HCT116 (cell line): ENCODE results near the gene PTCSC3. TPM values are rescaled to one million over a fixed set of nuclear protein-coding genes. Genes with fewer than 3 reads are reported as not detected.

ENCODE experiments used
- ATAC-seq: fragments of 200-7000 bp; cut with Tn5 transposase; 2 replicates; pipeline ENCODE4 v1.9.1; 2020; ENCODE audit warnings: mild to moderate bottlenecking, moderate library complexity
- BruUV-seq: library from RNA; stranded (reverse); fragments of 400-500 nt; replicated peaks from 2 replicates; lab custom pipeline; 2021; lab: Mats Ljungman, UMichigan
- CTCF ChIA-PET: fragments of 300-600 bp; sonication (Branson Sonifier 250); formaldehyde crosslinking; loops from one replicate; lab custom pipeline; 2021; ENCODE audit warnings: antibody characterized with exemption; lab: Charles Lee
- POLR2A ChIA-PET: fragments of 300-600, 350-600 bp; sonication (Branson Sonifier 250); formaldehyde crosslinking; loops from one replicate; lab custom pipeline; 2021; ENCODE audit warnings: antibody characterized with exemption; lab: Charles Lee
- RAD21 ChIA-PET, 2 experiments: fragments of 300-600 bp; sonication (Branson Sonifier 250); formaldehyde crosslinking; loops; one replicate each; lab custom pipeline; 2023; ENCODE audit warnings: low total read pairs in 2 of 2; ENCODE audit not compliant: uncharacterized antibody in 2 of 2, unreplicated experiment in 2 of 2, low non-redundant PET in 1 of 2; lab: Charles Lee
- DNase-seq: peaks from one replicate; pipeline ENCODE4 v3.0.0-alpha.2; 2010; ENCODE audit warnings: low read depth, low spot score
- H2AFZ ChIP-seq: fragments of 200-600 bp; shearing (Covaris generic), sonication (generic); 2 replicates; pipeline ENCODE4 v1.6.1; 2017; ENCODE audit warnings: low read depth, mixed run types, mixed read lengths, antibody characterized with exemption, low read length; ENCODE audit not compliant: poor library complexity, severe bottlenecking
- H3K27ac ChIP-seq: 2 replicates; pipeline ENCODE4 v1.5.1; 2012; ENCODE audit warnings: low read depth, low read length
- H3K27me3 ChIP-seq: fragments of 200-600 bp; sonication (generic); 2 replicates; pipeline ENCODE4 v1.6.1; 2016; ENCODE audit warnings: mixed run types, low read length, mixed read lengths; ENCODE audit not compliant: insufficient read depth
- H3K36me3 ChIP-seq, 2 experiments: fragments of 200-500 bp in 1 of 2; fragments of 200-600 bp in 1 of 2; sonication (Bioruptor generic) in 1 of 2; sonication (generic) in 1 of 2; 2 replicates each; pipeline versions ENCODE4 v1.5.1 to v1.6.1; 2014 to 2016; ENCODE audit warnings: low read length in 2 of 2, inconsistent platforms in 1 of 2, mixed read lengths in 1 of 2, mixed run types in 1 of 2; ENCODE audit not compliant: insufficient read depth in 2 of 2, control insufficient read depth in 1 of 2
- H3K4me1 ChIP-seq, 2 experiments: fragments of 200-600 bp in 1 of 2; sonication (generic) in 1 of 2; 2 replicates each; pipeline versions ENCODE4 v1.5.1 to v1.6.1; 2012 to 2017; ENCODE audit warnings: low read length in 2 of 2, inconsistent platforms in 1 of 2, mild to moderate bottlenecking in 1 of 2, mixed read lengths in 1 of 2, mixed run types in 1 of 2, moderate library complexity in 1 of 2; ENCODE audit not compliant: insufficient read depth in 2 of 2, control insufficient read depth in 1 of 2
- H3K4me2 ChIP-seq: fragments of 200-600 bp; sonication (generic); 2 replicates; pipeline ENCODE4 v1.6.1; 2017; ENCODE audit warnings: mixed run types, low read length, mixed read lengths
- H3K4me3 ChIP-seq, 2 experiments: fragments of 200-600 bp in 1 of 2; sonication (generic) in 1 of 2; replicated peaks in 1 of 2; 2 replicates each; pipeline ENCODE4 v1.5.1; 2011 to 2016; ENCODE audit warnings: low read length in 2 of 2, control low read depth in 1 of 2, low read depth in 1 of 2, mild to moderate bottlenecking in 1 of 2, mixed read lengths in 1 of 2, mixed run types in 1 of 2
- H3K79me2 ChIP-seq: fragments of 200-600 bp; sonication (generic); 2 replicates; pipeline ENCODE4 v1.6.1; 2017; ENCODE audit warnings: mild to moderate bottlenecking, mixed run types, low read length, moderate library complexity, mixed read lengths; ENCODE audit not compliant: insufficient read depth
- H3K9ac ChIP-seq: fragments of 200-600 bp; sonication (generic); 2 replicates; pipeline ENCODE4 v1.6.1; 2016; ENCODE audit warnings: low read length, mixed read lengths
- H3K9me2 ChIP-seq: fragments of 200-600 bp; sonication (generic), shearing (Covaris generic); 2 replicates; pipeline ENCODE4 v1.6.1; 2017; ENCODE audit warnings: mixed run types, mild to moderate bottlenecking, moderate library complexity; ENCODE audit not compliant: insufficient read depth
- H3K9me3 ChIP-seq, 2 experiments: fragments of 200-500 bp in 1 of 2; fragments of 200-600 bp in 1 of 2; sonication (Bioruptor generic) in 1 of 2; sonication (generic) in 1 of 2; 2 replicates each; pipeline ENCODE4 v1.6.1; 2014 to 2017; ENCODE audit warnings: low read length in 2 of 2, mixed read lengths in 2 of 2, inconsistent platforms in 1 of 2, low read depth in 1 of 2, mild to moderate bottlenecking in 1 of 2, mixed run types in 1 of 2, moderate library complexity in 1 of 2; ENCODE audit not compliant: control insufficient read depth in 1 of 2, insufficient read depth in 1 of 2
- H4K20me1 ChIP-seq: fragments of 200-600 bp; sonication (generic), shearing (Covaris generic); 2 replicates; pipeline ENCODE4 v1.6.1; 2017; ENCODE audit warnings: mixed run types, mild to moderate bottlenecking, moderate library complexity; ENCODE audit not compliant: insufficient read depth
- CBX3 ChIP-seq: IDR thresholded peaks from 2 replicates; pipeline ENCODE4 v1.6.1; 2012; ENCODE audit warnings: low read depth
- CEBPB ChIP-seq: IDR thresholded peaks from 2 replicates; pipeline ENCODE4 v1.6.1; 2012; ENCODE audit warnings: low read depth
- ELF1 ChIP-seq: IDR thresholded peaks from 2 replicates; pipeline ENCODE4 v1.6.1; 2012; ENCODE audit warnings: low read depth, borderline replicate concordance
- EZH2 ChIP-seq: fragments of 200-600 bp; sonication (generic); IDR thresholded peaks from 2 replicates; pipeline ENCODE4 v1.6.1; 2017; ENCODE audit warnings: antibody characterized with exemption, mixed run types
- JUND ChIP-seq: IDR thresholded peaks from 2 replicates; pipeline ENCODE4 v1.6.1; 2012
- RAD21 ChIP-seq: IDR thresholded peaks from 2 replicates; pipeline ENCODE4 v1.6.1; 2012; ENCODE audit warnings: low read depth, mild to moderate bottlenecking
- SRF ChIP-seq: IDR thresholded peaks from 2 replicates; pipeline ENCODE4 v1.6.1; 2012; ENCODE audit warnings: low read depth
- YY1 ChIP-seq: IDR thresholded peaks from 2 replicates; pipeline ENCODE4 v1.6.1; 2011; ENCODE audit warnings: low read length, low read depth, moderate library complexity, mild to moderate bottlenecking; ENCODE audit not compliant: insufficient replicate concordance; ENCODE audit errors: extremely low read depth
- ZFX ChIP-seq: fragments of 450-650 bp; IDR thresholded peaks from 2 replicates; pipeline ENCODE4 v1.6.1; 2017
- intact Hi-C: fragments of 100-400 bp; cut with micrococcal nuclease; formaldehyde crosslinking; loops from 2 replicates; pipeline ENCODE4 v1.10.0; 2022
- total RNA-seq: library from RNA; stranded (reverse); gene quantifications from one replicate; pipeline ENCODE4 v1.2.1, GENCODE V29; 2021; ENCODE audit not compliant: unreplicated experiment
- TF ChIP-seq, protein P1 (sequence below): IDR thresholded peaks from 2 replicates; pipeline ENCODE4 v1.6.1; 2011; ENCODE audit warnings: mild to moderate bottlenecking, low read length, moderate library complexity; ENCODE audit not compliant: insufficient replicate concordance; ENCODE audit errors: extremely low read depth
- TF ChIP-seq, protein P2 (sequence below): IDR thresholded peaks from 2 replicates; pipeline ENCODE4 v1.6.1; 2012
- TF ChIP-seq, protein P3 (sequence below), 3 experiments: fragments of 200-600 bp in 1 of 3; sonication (generic) in 1 of 3; IDR thresholded peaks in 2 of 3; conservative IDR thresholded peaks in 1 of 3; 2 replicates each; pipeline ENCODE4 v1.5.1; 2012 to 2017; ENCODE audit warnings: low read depth in 2 of 3, low read length in 2 of 3, antibody characterized with exemption in 1 of 3, borderline replicate concordance in 1 of 3, control low read depth in 1 of 3, mild to moderate bottlenecking in 1 of 3, mixed read lengths in 1 of 3, mixed run types in 1 of 3, moderate library complexity in 1 of 3; ENCODE audit not compliant: insufficient read depth in 1 of 3
- TF ChIP-seq, protein P4 (sequence below): IDR thresholded peaks from 2 replicates; pipeline ENCODE4 v1.6.1; 2012; ENCODE audit warnings: low read depth

PTCSC3 gene
- total RNA-seq, 1 experiment from 2014 or later: not detected

DNA sequence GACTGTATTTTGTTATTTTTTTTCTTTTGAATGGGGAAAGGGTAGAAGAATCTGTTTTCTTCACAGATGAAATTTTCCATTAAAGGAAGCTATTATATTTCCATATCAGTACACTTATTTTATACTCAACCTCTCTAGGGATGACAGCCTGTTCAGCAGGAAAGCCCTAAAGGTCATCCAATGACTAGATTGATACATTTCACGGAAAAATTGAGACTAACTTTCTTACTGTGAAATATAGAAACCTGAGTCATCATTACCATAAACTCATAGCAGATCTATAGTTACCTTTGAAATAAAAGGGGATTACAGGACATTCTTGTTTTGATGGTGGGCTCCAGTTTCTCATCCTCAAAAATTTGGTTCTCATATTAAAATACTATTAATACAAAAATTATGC is 36.1 kb upstream of the PTCSC3 start:
- H3K36me3 ChIP-seq: no peaks in the 10 kb centered on the region
- DNase-seq (no peak), ATAC-seq (no peak)
- no peak overlapping the region for H3K27ac ChIP-seq
- peaks cover 29% of the 10 kb centered on the region for H3K27me3 ChIP-seq
- ChIA-PET RAD21 (no interaction called here), CTCF (no interaction called here), POLR2A (no interaction called here)
- TF ChIP-seq SRF (no peak), YY1 (no peak), ELF1 (no peak), ZFX (no peak), CBX3 (no peak), RAD21 (no peak), EZH2 (no peak), JUND (no peak), CEBPB (no peak)
- TF ChIP-seq, protein P1, sequence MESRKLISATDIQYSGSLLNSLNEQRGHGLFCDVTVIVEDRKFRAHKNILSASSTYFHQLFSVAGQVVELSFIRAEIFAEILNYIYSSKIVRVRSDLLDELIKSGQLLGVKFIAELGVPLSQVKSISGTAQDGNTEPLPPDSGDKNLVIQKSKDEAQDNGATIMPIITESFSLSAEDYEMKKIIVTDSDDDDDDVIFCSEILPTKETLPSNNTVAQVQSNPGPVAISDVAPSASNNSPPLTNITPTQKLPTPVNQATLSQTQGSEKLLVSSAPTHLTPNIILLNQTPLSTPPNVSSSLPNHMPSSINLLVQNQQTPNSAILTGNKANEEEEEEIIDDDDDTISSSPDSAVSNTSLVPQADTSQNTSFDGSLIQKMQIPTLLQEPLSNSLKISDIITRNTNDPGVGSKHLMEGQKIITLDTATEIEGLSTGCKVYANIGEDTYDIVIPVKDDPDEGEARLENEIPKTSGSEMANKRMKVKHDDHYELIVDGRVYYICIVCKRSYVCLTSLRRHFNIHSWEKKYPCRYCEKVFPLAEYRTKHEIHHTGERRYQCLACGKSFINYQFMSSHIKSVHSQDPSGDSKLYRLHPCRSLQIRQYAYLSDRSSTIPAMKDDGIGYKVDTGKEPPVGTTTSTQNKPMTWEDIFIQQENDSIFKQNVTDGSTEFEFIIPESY: no peak
- TF ChIP-seq, protein P2, sequence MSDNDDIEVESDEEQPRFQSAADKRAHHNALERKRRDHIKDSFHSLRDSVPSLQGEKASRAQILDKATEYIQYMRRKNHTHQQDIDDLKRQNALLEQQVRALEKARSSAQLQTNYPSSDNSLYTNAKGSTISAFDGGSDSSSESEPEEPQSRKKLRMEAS: no peak
- TF ChIP-seq, protein P3, sequence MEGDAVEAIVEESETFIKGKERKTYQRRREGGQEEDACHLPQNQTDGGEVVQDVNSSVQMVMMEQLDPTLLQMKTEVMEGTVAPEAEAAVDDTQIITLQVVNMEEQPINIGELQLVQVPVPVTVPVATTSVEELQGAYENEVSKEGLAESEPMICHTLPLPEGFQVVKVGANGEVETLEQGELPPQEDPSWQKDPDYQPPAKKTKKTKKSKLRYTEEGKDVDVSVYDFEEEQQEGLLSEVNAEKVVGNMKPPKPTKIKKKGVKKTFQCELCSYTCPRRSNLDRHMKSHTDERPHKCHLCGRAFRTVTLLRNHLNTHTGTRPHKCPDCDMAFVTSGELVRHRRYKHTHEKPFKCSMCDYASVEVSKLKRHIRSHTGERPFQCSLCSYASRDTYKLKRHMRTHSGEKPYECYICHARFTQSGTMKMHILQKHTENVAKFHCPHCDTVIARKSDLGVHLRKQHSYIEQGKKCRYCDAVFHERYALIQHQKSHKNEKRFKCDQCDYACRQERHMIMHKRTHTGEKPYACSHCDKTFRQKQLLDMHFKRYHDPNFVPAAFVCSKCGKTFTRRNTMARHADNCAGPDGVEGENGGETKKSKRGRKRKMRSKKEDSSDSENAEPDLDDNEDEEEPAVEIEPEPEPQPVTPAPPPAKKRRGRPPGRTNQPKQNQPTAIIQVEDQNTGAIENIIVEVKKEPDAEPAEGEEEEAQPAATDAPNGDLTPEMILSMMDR (IDR thresholded peaks at IDR 0.05 in 2 of 3, conservative IDR thresholded peaks at IDR 0.05 in 1 of 3; ENCODE audit: borderline replicate concordance in 1 of 3, insufficient read depth in 1 of 3, low read depth in 2 of 3, low read length in 2 of 3): no peak
- TF ChIP-seq, protein P4, sequence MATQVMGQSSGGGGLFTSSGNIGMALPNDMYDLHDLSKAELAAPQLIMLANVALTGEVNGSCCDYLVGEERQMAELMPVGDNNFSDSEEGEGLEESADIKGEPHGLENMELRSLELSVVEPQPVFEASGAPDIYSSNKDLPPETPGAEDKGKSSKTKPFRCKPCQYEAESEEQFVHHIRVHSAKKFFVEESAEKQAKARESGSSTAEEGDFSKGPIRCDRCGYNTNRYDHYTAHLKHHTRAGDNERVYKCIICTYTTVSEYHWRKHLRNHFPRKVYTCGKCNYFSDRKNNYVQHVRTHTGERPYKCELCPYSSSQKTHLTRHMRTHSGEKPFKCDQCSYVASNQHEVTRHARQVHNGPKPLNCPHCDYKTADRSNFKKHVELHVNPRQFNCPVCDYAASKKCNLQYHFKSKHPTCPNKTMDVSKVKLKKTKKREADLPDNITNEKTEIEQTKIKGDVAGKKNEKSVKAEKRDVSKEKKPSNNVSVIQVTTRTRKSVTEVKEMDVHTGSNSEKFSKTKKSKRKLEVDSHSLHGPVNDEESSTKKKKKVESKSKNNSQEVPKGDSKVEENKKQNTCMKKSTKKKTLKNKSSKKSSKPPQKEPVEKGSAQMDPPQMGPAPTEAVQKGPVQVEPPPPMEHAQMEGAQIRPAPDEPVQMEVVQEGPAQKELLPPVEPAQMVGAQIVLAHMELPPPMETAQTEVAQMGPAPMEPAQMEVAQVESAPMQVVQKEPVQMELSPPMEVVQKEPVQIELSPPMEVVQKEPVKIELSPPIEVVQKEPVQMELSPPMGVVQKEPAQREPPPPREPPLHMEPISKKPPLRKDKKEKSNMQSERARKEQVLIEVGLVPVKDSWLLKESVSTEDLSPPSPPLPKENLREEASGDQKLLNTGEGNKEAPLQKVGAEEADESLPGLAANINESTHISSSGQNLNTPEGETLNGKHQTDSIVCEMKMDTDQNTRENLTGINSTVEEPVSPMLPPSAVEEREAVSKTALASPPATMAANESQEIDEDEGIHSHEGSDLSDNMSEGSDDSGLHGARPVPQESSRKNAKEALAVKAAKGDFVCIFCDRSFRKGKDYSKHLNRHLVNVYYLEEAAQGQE: no peak
- no peaks in the 10 kb centered on the region for H3K4me1 ChIP-seq
- no peak overlapping the region for H3K9ac ChIP-seq
- H3K9me3 ChIP-seq: no peaks in the 10 kb centered on the region
- intact Hi-C loops: no loop called here
- H2AFZ ChIP-seq: no peak overlapping the region
- H3K4me2 ChIP-seq: no peak overlapping the region
- no TSS peak for BruUV-seq
- H3K9me2 ChIP-seq: no peaks in the 10 kb centered on the region
- no peak overlapping the region for H3K4me3 ChIP-seq
- no peaks in the 10 kb centered on the region for H4K20me1 ChIP-seq
- H3K79me2 ChIP-seq: no peaks in the 10 kb centered on the region
